Suppressor macrophage treated with lipopolysaccharide for 4 hours (primary cell): Measurements from ENCODE around the gene LTA4H.

ENCODE experiments used
- DNase-seq: peaks from one replicate; pipeline ENCODE4 v3.0.0-alpha.2; 2020

LTA4H gene

DNA sequence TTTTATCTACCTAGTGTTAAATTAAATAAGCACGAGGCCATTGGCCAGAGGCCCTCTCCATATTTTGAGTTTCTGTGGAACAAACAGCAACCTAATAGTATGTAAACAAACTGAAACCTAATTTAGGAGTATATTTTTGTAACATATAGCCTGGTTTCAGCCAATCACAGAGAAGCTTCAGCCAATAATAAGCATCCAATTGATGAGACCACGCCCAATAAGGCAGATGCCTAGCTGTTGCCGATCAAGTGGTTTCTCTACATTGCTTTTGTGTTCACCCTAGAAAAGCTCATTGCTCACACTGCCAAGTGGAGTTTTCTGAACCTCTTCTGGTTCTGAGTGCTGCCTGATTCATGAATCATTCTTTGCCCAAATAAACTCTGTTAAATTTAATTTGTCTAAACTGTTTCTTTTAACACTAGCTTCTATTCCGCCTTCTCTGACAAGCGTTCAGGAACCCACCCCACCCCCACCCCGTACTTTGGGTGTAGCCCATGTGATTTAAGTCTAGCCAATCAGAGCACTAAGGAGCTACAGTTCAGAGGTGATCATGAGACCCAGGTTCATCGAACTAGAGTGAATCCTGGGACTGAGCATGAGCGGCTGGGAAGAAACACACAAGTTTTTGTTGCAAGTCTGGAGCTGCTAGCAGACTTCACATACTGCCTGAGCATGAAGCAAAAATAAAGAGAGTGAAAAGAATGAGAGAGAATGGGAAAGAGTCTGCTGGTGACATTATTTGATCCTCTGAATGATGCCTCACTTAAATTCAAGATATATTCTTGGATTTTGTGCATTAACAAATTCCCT lies 21.5 kb upstream of the LTA4H start:
- no peak for DNase-seq

DNA sequence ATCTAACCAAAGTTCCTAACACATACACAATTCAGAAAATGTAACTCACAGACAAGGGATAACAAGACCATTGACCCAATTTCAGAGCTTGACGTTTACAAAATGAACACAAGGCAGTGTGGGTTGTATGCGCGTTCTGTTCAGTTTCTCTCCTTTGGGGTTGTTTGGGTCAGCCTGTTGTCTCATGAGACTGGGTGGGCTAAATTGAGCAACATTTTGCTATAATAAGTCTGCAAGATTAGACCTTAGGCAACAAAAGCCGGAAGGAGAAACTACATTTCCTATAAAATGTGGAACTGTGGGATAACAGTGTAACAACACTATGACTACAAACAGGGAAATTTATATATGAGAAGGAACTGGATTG lies 18.8 kb upstream of the LTA4H start:
- peak; percentile 84 for DNase-seq

DNA sequence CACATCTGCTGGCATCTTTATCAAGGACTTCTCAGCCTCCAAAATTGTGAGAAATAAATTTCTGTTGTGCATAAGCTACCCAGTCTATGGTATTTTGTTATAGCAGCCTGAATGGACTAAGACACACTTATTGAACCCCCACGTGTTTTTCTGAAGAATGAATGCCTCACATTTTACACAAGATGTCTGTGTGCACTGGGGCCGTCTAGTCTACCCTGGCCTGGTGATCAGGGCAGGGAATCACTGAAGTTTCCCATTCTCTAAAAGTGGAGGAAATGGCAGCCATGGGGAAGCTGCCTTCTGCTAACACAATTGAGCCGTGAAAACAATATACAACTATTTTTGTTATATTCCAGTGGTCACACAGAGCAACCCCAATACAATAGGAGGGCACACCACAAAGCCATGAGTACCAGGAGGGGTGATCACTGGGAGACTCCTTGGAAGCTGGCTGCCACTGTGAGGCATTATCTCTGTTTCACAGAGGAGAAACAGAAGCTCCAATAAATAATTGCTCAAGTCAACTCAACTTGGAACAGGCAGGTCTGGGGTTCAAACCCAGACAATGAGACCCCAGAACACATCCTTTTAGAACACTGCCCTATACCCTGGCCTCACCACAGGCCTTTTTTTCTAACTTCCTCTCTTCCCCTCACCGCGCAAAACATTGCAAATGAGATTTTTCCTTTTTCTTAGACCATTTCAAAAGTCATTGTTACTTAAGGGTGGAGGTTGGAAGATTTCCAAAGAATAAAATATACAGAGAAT lies 18.3 kb upstream of the LTA4H start:
- no peak for DNase-seq

DNA sequence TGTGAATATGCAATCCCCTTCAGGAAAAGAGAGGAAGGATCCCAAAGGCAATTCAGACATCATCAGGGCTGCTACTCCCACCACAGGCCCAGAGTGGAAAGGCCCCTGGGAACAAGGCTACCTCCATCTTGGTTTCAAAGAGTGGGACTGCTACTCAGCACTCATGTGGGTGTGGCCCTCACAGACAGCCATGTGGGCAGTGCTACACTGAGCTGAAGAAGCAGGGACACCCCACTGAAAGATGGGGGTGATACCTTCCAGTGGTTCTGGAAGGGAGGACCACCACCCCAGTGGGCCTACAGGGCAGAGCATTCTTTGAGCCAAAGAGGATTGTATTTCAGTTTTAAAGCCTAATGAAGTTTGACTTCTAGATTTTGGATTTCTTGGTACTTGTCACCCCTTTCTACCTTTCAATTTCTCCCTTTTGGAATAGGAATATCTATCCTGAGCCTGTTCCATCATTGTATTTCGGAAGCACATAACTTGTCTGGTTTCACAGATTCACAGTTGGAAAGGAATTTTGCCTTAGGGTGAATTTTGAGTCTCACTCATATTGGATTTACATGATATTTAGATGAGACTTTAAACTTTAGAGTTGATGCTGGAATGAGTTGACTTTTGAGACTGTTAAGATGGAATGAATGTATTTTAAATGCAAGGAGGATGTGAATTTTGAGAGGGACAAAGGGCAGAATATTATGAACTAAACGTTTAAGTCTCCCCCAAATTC lies 16.5 kb upstream of the LTA4H start:
- no peak for DNase-seq

DNA sequence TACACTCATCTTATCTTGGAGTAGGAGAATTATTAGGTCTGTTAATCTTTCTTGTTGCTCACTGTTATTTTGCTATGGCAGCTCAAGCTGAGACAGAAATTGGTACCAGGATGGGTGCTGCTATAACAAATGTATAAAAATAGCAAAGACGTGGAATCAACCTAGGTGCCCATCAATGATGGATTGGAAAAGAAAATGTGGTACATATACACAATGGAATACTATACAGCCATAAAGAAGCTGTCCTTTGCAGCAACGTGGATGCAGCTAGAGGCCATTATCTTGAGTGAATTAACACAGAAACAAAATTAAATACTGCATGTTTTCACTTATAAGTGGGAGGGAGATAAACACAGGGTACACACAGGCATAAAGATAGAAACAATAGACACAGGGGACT lies 14.8 kb upstream of the LTA4H start:
- no peak for DNase-seq

DNA sequence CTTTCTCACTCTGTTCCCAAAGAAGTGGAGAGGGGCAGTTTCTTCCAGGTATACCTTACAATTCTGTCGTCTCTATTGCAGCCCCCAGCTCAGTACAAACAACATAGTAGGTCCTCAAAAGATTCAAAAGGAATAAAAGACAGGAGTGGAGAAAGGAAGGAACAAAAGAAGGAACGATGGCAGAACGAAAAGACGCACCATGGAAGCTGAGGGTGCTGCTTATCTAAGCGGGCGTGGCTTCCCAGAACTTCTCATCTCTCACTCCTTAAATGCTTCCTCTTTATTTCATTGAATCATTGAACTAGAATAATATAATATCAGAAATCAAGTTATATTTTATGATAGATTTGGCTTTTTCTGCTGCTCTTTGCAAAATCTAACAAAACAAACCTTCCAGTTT lies 13.7 kb upstream of the LTA4H start:
- peak; percentile 47 for DNase-seq

DNA sequence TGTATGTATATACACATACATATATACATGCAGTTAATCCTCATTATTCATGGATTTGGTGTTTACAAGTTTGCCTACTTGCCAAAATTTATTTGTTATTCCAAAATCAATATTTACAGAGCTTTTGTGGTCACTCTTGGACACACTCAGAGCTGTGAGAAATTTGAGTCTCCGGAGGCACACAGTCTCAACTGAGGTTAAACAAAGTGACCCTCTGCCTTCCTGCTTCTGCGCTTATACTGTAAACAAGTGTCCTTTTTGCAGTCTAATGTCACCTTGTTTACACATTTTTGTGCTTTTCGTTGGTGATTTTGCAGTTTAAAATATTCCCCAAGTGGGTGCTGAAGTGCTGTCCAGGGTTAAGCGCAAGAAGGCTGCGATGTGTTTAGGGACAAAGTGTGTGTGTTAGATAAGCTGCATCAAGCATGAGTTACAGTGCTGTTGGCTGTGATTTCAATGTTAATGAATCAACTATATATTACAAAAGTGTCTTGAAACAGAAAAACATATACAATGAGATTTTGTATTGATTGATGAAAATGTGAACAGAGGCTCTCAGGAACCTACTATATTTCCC lies 13.1 kb upstream of the LTA4H start:
- no peak for DNase-seq

DNA sequence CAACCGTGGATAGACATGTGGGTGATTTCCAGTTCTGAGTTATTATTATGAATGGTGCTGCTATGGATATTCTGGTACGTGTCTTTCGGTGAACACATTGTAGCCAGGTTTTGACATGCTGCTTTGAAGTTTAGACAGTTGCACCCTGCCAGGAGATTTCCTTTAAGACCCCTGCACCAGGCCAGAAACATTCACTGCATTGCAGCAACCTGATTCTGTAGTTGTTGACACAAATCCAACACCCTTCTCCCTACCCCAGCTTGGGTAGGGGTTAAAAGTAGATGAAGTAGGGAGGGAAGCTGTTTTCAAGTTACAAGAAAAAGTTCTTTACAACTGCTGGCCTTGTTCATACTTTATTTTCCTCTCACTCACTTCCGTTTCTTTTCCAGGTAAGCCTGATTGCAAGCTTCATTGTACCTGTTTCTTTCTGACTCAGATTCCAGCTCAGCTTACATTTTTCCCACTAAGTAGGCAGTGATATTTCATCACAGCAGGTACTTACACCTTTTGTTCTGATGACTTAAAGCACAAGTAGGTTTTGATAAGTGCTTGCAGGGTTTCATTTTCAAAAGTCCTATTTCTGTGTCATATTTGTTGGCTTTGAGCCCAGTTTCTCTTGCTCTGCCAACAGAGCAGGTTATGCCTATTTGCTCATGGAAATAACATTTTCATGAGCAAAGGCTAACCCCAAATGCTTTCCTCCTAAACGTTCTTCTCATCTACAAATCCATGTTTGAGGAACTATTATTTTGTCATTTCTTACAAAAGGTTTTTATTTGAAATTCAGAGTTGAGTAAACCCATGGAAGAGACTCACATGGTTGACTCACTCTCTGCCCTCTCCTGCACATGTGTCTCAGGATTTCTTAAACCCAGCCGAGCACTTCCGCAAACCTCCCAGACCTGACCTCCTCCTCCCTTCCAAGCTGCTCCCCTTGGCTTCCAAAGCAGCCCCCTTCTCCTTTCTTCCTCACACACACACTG lies 12.1 kb upstream of the LTA4H start:
- peak; percentile 89 for DNase-seq

DNA sequence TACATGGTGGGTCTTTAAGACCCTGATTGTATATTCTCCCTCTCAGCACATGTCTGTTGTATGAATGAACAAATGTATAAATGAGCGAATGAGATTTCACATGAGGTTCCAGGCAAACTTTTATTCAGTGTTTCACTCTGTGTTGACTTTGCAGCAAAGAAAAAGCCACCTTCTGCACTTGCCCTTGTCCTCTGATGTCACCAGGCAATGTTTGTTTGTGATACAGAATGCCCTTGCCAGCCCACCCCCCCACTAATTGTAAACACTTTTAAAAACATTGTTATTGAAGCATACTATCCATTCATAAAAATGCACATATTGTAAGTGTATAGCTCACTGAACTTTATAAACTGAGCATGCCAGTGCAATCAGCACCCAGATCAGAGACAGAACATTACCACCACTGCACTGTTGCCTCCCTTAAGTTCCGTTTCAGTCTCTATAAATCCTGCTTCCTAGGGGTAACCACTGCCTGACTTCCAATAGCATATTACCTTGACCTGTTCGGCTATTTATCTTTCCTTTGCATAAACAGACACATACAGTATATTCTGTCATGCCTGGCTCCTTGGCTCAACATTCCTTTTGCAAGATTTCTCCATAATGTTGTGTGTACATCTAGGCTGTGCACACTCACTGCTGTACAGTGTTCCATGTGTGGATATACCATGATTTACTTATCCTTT lies 11.3 kb upstream of the LTA4H start:
- DNase-seq, result no peak

DNA sequence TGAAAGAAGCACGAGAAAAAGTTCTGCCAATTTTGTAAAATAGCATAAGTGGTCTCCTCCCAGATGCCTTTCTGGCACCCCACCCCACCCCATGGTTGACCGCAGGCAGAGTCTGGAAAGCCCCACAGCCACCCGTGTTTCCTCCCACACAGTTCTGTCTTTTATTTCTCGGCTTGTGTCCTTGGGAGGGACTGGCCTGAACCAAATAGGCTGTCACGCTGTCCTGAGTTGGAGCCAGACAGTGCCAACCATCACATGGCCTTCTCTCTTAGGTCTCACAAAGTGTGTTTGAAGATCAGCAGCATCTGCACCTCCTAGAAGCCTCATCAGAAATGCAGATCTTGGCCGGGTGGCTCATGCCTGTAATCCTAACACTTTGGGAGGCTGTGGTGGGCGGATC lies 10.2 kb upstream of the LTA4H start:
- DNase-seq, result peak; percentile 51

DNA sequence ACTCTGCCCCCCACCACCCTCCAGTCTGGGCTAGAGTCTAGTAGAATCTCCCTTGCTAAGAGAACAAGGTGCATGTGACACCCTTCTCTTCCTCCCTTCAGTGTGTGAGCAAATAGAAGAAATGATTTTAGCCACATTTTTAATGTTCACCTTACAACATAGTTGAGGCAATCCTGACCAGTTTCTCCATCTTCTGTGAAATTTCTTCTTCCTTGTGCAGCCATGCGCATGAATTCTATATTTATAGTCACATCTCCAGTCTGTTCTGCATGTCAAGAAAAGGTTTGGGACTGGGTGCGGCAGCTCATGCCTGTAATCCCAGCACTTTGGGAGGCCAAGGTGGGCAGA lies 9.5 kb upstream of the LTA4H start:
- no peak for DNase-seq

DNA sequence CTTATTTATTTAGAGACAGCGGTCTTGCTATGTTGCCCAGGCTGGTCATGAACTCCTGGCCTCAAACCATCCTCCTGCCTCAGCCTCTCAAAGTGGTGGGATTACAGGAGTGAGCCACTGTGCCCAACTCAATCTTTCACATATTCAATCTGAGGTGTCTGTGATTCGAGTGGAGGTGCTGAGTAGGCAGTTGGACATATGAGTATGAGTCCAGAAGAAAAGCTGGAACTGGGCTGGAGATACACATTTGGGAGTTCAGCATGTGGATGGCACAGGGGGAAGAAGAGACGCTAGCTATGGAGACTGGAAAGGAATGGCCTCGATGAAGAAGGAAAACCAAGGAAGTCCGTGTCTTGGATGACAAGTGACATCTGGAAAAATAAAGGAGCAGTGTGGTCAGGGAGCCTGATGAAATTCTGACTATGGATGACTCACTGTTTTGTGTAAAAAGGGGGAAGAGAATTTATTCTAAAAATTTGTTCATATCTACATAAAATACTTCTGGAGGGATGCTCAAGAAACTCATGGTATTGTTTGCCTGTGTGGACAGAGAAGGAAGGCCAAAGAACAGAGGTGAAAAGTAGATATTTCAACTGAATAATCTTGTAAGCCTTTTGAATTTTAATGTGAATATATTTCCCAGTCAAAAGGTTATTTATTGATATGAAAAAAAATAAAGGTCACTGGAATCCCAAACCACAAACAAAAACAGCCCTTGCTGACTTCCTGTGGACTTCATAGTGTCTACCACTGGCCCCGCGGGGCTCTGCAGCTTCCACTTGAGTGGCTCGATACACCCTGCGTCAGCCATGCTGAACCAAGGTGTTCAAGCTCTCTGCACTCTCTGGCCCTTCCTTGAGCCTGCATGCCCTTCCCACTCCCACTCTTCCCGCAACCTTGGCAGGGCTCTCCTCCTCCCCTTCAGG lies 8.9 kb upstream of the LTA4H start:
- DNase-seq, result peak; percentile 52

DNA sequence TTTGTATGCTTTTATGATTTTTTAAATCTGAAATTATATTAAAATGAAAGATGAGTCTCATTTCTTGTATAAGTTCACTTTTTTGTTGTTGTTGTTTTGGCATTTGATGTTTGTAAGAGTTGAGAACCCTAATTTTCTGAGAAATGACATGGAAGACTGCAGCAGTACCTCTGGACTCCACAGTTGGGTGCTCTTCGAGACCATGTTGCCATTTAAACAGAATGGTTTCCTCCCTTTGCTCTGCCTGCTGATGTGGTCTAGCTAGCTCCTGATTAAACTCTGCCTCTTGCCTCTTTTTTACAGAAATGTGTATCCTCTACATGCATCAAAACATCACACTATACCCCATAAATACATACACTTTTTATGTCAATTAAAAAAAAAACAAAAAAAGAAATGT lies 5.8 kb upstream of the LTA4H start:
- DNase-seq, result no peak

DNA sequence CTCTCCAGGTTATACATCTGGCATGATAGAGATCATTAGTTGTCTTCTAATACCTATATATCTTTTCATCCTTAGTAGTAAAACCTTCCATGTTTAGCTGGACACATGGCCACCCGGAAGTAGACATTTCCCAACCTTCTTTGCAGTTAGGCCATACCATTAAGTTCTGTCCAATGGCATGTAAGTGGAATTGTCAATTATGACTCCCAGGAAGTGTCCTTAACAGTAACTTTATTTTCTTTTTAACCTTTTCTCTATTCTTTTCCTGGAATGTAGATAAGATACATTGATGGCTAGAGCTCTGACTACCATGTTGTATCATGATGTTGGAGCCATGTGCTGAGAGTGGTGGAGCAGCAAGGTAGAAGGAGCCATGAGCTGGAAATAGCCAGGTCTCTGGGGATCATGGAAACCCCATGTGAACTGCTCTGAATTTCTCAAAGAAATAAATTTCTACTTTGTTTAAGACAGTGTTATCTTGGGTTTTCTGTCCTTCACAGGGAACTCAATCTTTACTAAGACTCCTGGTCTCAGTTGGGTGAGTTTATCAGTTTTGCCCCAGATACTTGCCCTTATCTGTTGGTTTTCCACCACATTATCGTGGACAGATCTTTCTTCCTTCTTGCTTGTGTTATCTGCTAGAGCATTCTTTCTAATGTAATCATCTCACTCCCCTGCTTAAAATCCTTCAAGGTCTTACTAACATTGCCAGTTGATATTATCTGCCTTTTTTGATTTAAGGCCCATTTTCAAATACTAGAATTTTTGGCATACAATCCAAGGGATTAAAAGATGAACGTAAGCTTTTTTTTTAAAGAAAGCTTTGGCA lies 5.1 kb upstream of the LTA4H start:
- DNase-seq, result no peak

DNA sequence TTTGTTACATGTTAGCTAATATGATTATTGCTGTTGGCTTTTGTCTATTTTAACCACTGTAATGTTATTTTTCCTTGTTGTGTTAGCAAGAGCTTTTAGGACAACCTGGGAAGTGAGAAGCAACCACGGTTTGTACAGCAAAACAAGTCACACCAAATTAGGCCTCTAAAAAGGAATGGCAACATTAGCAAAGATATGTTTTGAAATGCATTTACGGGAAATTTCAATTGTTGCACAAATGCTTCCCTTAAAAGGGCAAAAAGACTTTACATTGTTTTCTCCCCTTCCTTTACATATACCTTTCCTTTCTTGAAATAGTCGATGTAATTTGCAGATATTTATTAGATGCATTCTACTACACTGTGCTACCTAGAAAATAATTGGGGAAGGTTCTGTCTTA lies 4.1 kb upstream of the LTA4H start:
- DNase-seq, result no peak

DNA sequence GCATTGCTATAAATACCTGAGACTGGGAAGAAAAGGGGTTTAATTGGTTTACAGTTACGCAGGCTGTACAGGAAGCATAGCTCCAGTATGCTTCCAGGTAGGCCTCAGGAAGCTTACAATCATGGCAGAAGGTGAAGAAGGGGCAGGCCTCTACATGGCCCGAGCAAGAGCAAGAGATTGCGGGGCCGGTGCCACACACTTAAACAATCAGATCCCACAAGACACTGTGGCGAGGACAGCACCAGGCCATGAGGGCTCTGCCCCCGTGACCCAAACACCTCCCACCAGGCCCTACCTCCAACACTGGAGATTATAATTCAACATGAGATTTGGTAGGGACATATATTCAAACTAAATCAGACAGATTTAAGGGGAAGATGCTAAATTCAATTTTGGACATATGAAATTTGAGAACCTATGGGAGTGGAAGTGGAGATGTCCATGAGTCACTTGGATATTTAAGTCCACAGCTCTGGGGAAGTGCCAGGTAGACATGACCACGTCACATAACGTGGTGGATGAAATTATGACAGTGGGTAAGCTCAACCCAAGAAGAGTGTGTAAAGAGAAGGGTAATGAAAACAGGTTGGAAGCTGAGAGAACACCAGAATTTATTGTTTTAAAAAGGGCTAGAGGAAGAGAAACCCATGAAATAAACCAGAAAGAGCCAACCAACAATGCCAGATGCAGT lies 1.5 kb upstream of the LTA4H start:
- no peak for DNase-seq

DNA sequence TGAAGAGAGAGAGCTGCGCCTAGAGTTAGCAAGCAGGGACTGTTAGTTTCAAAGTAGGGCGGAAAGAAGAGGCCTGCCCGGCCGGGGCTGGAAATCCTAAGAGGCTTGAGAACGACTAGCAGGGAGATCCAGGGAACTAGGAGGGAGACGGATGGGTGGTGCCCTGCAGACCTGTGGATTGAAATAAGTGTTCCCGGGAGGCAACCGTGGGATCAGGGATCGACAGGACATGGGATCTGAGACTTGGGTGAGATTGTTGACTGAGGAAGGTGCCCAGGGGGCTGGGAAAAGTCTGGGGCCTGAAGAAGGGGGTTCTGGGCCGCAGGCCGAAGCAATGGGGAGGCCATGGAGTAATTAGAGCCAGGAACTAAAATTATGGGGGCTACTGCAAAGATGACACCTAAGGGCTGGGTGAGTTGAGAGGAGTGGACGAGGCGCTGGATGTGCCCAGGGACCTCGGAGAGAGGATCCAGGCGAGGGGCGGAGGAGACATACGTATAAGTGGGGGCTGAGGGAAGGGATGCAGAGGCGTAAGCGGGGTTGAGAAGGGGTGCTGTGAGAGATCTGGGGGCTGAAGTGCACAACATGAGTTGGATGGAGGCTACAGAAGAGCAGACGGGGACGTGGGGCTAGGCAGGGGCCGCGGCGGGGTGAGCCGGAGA lies 635 bp downstream of the LTA4H start:
- DNase-seq, result no peak
